ENCODE data around the gene POLQ. TPM values are rescaled to one million over a fixed set of nuclear protein-coding genes. Genes with fewer than 3 reads are reported as not detected.

The POLQ gene
- total and polyA plus RNA-seq, 10 of the 15 experiments (the other 5 are each of a cell fraction or from before 2014, with no cell fraction given), result 3.3 to 22.4 (median 15.9) TPM

DNA sequence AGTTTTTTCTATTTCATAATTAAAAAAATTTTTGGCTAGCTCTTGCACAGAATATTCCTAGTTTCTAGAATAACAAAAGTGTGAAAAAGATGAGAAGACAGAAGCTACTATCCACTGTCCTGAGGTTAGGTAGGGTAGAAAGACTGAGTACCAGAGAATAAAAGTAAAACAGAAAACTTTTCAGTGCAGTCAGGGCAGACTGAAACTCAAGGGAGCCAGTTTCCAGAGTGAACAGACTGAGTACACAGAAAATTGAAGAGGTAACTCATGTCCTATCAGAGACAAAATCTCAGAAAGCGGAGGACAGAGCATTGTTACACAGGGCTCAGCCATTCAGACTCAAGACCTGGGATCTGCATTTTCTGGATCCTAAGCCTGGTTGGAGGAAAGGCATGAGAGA is 38.6 kb upstream of the POLQ start:
- ChIA-PET SMC1A (ENCODE audit: uncharacterized antibody, unreplicated experiment) (interaction anchor here (1.0 to 1.1 kb wide), 2 partner anchors 9 to 11 kb away, joined by 3 read pairs; no protein-coding TSS in a partner anchor), CTCF (no interaction called here), POLR2A (no interaction called here), RAD21 (ENCODE audit: unreplicated experiment) (no interaction called here)
- H3K9me3 ChIP-seq (replicated peaks; ENCODE audit: control insufficient read depth, insufficient read depth, low read length), result no peaks in the 10 kb centered on the region
- no peaks in the 10 kb centered on the region for H3K36me3 ChIP-seq (ENCODE audit: control insufficient read depth in 2 of 2, insufficient read depth in 2 of 2, low read length in 1 of 2)
- H4K20me1 ChIP-seq (ENCODE audit: control insufficient read depth, insufficient read depth), result no peaks in the 10 kb centered on the region
- no peak for DNase-seq (ENCODE audit: low read depth, low spot score)
- TF ChIP-seq CHD4 (IDR thresholded peaks at IDR 0.05) (no peak), EP300 (IDR thresholded peaks at IDR 0.05; ENCODE audit: borderline replicate concordance in 1 of 2, control insufficient read depth in 1 of 2, low read depth in 2 of 2, low read length in 2 of 2) (no peak), STAT3 (IDR thresholded peaks at IDR 0.05; ENCODE audit: low read depth, low read length) (no peak), PAX8 (IDR thresholded peaks at IDR 0.05) (no peak), CHD2 (IDR thresholded peaks at IDR 0.05; ENCODE audit: borderline replicate concordance, low read depth, low read length) (no peak)
- TF ChIP-seq, protein P1, sequence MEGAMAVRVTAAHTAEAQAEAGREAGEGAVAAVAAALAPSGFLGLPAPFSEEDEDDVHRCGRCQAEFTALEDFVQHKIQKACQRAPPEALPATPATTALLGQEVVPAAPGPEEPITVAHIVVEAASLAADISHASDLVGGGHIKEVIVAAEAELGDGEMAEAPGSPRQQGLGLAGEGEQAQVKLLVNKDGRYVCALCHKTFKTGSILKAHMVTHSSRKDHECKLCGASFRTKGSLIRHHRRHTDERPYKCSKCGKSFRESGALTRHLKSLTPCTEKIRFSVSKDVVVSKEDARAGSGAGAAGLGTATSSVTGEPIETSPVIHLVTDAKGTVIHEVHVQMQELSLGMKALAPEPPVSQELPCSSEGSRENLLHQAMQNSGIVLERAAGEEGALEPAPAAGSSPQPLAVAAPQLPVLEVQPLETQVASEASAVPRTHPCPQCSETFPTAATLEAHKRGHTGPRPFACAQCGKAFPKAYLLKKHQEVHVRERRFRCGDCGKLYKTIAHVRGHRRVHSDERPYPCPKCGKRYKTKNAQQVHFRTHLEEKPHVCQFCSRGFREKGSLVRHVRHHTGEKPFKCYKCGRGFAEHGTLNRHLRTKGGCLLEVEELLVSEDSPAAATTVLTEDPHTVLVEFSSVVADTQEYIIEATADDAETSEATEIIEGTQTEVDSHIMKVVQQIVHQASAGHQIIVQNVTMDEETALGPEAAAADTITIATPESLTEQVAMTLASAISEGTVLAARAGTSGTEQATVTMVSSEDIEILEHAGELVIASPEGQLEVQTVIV (IDR thresholded peaks at IDR 0.05; ENCODE audit: borderline replicate concordance, partially characterized antibody), result no peak
- intact Hi-C loops (cut with micrococcal nuclease; ENCODE audit: unreplicated experiment), result no loop called here
- no peak overlapping the region for H3K27ac ChIP-seq (ENCODE audit: control insufficient read depth, insufficient read depth)
- H3K27me3 ChIP-seq (replicated peaks in 1 of 2; ENCODE audit: control insufficient read depth in 2 of 2, insufficient read depth in 2 of 2, low read length in 1 of 2), result no peaks in the 10 kb centered on the region
- H3K9ac ChIP-seq (ENCODE audit: control insufficient read depth, insufficient read depth, low read length), result no peak overlapping the region
- in situ Hi-C loops (cut with MboI), result no loop called here
- 75% methylated on average over 1 of the region's 1 CpG for WGBS (ENCODE audit: insufficient coverage, insufficient replicate concordance, low lambda C conversion rate, missing lambda C conversion rate)
- no peak overlapping the region for H3K4me3 ChIP-seq
- no peaks in the 10 kb centered on the region for H3K79me2 ChIP-seq (ENCODE audit: control insufficient read depth, insufficient read depth, low read length)
- H3K4me2 ChIP-seq (ENCODE audit: control insufficient read depth, insufficient read depth), result no peak overlapping the region
- H2AFZ ChIP-seq (ENCODE audit: control insufficient read depth, low read depth, low read length), result no peak overlapping the region; the same call in 1 of the 2 replicates
- no TSS peak for BruUV-seq (replicated peaks)
- ATAC-seq, result peak; percentile 45; the same call in 2 of the 3 replicates
- no peak for FAIRE-seq
- H3K4me1 ChIP-seq (ENCODE audit: control insufficient read depth, insufficient read depth, low read length), result no peaks in the 10 kb centered on the region

Data from GM12878 (cell line).